GM18868 (cell line): ENCODE results near the gene RASSF8.

Experiments used
- ATAC-seq: cut with Tn5 transposase; IDR thresholded peaks from one replicate; pipeline ENCODE4 v1.9.1; 2021; ENCODE audit warnings: mild to moderate bottlenecking, moderate library complexity; ENCODE audit not compliant: unreplicated experiment

The RASSF8 gene

GRCh38 chr12:26100666-26101349 is 142.3 kb downstream of the RASSF8 start:
- ATAC-seq = no peak

GRCh38 chr12:26101350-26101734 is 142.9 kb downstream of the RASSF8 start:
- ATAC-seq = no peak

- no peak for ATAC-seq
Measured at GRCh38 chr12:26101763-26102162, 143.3 kb downstream of the RASSF8 start.

DNA sequence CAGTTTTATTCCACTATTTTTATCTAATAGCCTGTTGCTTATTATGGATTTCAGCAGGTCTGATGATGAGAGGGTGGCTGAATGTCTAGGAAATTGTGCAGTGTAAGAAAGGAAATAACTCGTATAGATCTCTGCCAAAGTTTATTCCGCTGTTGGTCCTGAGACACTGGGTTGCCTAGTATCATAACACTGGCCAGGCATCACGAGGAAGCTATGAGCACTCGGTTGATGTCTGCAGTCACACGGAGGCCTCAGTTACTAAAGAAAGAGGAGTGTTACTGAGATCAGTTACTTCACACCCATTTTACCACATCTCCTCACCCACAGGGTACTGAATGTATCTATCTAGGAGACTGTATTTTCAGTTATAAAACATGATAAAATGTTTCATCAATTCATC is 144.5 kb downstream of the RASSF8 start:
- ATAC-seq = no peak

DNA sequence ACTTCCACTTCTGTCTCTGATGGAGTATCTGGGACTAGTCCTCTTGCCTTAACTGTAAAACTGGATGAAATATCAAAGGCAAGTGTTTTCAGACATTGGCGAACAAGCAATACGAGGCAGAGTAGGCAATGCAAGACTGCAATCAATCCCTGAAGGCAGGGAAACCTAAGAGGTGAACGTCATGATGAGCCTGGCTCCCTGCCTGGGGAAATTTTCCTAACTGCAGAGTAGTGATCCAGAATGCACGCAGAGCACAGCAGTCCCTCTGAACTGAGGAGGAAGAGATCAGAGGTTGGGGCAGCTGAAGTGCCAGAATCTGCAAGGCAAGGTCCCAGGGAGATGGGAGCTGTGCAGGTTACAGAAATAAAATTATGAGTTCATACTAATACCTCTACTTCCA is 147.9 kb downstream of the RASSF8 start:
- no peak for ATAC-seq

DNA sequence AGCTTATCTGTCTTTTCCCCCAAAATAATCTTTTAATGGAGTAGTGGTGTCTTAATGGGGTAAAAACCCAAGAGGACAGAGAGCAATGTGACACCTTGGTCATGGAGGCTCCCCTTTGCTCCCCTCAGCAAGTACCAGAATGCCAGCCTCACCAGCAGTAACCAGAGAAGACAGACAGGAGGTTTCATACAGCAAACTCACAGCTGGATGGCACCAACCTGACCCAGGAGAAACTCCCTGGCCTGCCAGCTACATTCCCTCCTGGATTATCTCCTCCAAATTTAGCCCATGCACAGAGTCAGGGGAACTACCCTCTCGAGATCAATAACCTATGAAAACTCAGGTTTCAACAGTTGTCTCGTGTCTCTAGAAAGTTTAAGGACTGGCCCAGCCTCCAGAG is 150.4 kb downstream of the RASSF8 start:
- ATAC-seq = no peak

DNA sequence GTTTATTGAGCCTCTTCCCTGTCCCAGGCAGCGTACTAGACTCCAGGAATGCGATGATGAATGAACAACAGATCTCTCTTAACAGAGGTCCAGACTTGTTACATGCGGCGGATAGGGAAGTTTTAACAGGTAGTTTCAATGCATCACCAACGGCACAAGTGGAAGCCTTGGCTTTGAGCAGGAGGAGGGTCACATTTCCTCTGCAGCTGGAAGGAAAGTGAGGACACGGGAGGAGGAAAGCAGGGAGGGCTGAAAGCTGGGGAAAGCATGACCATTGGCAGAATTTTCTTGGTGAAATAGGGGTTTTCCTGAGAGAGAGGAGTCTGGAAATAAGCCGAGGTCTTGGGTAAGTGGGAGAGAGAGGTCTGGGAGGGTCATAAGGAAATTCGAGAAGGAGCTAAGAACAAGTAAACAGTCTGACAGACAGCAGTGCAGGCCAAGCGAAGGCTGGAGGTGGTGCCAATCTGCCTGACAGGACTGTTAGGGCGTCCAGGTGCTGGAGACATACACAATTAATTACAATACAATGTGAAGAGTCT is 150.9 kb downstream of the RASSF8 start:
- no peak for ATAC-seq

GRCh38 chr12:26112232-26112631 is 153.8 kb downstream of the RASSF8 start:
- no peak for ATAC-seq

GRCh38 chr12:26112703-26113147 is 154.2 kb downstream of the RASSF8 start:
- ATAC-seq = no peak

DNA sequence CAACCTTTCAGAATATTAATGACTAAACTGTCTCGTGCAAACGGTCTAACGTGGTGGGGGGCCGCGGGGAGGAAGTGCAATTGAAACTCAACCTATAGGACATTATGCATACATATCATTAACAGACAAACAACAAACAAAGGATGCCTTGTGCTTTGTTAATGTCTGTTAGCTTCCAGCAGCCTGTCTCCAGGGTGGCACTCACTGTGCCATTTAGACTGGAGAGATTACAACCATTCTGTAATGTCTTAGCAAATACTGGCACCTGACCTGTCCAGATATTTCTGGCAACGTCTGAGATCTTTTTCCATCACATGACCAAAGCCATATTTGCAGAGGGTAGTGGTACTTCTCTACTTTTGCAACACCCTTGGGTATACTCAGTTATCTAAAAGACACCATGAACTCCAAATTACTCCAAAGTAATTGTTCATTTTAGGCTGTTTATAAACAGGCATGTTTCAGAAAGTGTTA is 154.7 kb downstream of the RASSF8 start:
- no peak for ATAC-seq

DNA sequence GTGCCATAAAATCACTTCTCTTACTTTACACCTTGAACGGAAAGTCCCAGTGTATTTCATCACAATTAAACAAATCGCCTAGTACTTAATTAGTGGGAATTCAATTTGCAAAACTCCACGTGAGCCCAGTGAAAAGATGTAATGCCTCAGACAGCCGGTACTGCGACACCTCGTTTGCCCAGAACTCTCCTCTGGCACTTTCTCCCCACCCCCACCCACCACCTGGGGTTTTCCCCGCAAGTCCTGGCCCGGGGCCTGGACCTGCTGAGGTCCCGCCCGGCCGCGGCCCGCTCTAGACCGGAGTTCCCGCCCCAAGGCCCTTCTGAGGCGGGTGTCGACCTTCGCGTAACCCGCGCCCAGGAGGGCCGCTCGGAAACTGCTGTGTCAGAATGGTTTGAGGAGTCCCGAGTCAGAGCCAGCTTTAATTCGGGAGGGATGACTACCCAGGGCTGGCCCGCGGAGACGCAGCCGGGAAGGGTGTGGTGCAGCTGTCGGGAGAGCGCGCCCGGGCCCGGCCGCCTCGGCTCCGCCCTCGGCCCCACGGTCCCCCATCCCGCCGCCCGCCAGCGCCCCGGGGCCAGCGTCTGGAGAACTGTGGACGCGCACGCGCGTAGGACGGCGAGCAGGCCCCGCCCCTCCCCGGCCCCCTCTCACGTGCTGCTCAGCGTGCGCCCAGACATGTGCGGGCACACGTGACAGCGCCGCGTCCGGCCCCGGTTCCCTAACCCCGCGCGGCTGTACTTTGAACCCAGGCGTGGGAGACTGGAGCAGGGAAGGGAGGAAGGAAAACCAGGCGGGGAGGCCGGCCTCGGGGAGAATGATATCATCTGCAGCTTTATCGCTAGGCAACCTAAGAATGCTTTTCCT is 155.6 kb downstream of the RASSF8 start:
- ATAC-seq = peak; percentile 78

DNA sequence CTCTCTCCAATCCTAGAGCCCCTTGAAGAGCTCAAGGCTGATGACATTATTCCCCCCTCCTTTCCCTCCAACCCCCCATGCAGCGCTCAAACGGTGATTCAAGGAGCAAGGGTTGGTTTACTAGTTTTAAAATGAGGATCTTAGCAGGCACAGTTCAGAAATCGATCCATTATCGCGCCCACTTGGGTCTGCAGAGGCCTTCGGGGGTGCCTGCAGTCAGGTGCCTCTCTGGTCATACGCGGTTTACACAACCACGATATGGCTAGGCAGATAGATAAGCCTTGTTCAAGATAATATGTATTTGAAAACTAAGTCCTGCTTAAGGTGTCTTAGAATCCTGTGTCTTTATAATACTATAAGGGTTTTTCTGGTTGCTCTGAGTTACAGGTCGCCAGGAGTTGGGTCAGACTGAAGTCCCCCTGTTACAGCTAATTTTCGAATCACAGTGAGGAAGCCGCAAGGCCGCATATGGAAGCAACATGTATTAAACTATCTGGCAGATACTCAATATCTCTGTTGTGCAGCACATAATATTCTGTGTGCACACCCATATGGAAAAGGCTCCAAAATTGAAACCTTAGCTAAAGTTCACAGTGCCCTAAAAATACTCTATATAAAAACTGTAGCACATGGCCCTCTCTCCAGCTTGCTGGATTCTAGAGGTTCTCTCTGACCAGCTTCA is 156.4 kb downstream of the RASSF8 start:
- ATAC-seq = no peak

DNA sequence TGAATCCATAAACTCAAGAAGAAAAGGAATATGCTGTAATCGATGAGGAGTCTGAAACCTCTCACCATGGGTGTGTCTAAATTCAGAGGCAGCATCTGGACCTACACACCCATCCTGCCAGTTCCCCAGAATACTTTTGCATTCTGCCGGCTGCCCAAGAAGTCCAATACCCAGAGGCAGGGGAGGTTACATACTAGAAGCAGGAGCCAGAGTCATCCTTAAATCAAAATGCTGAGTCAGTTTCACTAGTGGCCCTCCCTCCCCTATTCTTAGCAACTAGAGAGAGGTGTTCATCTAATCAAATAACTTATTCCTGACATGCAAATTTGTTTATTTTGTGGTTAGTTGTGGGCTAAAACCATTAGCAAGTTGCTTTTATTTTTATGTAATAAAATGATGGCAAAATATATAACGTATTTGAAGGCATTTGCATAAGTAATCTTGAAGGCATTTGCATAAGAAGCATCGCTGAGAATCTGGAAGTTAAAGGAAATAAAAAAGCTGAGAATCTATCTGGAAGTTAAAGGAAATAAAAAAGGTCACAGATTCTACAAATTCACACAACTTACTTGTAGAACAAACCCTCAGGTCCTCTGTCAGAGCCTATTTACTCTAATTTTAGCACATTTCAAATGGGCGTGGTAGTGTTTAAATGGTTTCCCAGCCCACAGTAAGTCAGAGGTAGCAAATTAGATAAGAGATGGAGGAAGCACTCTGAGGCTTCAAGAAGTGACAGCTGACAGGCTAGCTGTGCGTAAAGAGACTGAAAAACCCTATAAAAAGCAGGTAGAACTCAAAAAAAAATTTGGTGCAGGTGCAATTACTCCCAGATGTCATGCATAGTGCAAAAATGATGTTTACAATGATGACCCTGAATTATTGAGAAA is 158.6 kb downstream of the RASSF8 start:
- ATAC-seq = no peak

GRCh38 chr12:26118308-26118707 is 159.8 kb downstream of the RASSF8 start:
- no peak for ATAC-seq

GRCh38 chr12:26119391-26119989 is 161.0 kb downstream of the RASSF8 start:
- ATAC-seq = no peak

DNA sequence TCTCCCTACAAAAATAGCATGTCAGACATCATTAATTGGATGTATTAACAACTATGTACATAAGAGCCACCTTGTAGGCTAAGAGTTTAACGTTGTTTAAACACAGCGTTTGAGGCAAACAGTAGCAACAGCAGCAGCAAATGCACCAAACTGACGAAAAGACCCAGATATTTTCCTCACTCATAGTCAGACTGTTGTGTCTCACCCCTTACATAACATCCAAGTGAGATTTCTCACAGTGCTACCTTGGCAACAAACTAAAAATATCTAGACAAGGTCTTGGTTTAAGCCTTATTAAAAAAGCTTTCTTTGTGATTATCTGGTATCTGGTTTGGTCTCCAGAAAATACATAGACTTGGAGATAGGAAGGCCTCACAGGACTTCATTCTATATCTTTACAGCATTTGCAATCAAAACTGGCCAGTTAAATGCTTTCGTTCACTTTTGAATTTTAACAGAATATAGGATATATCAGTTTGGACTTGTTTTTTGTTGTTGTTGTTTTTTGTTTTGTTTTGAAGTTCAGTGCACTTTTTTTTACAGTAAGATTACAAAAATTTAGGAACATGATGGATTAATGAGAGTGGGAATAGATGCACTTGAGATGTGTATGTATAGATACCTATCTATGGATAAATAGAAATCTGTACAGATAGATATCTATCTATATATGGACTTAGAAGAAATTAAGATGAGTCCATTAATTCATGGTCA is 162.2 kb downstream of the RASSF8 start:
- no peak for ATAC-seq

DNA sequence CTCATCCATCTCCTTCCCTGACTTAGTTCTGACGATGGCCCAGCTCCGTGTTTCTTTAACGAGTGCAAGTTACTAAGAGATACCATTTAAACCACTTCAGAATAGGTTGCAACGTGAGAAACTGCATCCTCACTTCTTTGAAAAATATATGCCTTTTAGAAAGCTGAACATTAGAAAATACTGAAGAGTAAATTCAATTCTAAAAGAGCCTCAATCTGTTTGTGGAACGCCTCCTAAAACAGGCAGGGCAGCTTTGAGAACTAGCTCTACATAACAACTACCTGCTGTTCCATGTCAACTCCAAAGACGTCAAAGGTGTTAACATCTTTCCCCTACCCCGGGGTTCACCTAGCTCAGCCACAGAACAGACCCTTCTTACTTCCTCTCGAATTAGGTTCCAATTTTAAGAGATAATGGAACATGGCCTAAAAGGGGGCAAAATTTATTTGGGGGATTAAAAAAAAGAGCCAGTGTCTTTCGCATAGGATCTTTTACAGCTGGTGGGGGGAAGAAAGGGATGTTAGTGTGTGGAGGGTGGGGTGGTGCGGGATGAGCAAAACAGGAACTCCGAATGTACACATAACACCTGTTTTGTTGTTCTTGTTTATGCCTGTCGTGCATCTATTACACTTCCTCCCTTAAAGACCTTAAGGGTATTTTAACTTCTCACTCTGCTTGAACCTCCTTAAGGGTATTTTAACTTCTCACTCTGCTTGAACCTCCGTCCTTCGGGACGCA is 163.0 kb downstream of the RASSF8 start:
- no peak for ATAC-seq

GRCh38 chr12:26122061-26122680 is 163.7 kb downstream of the RASSF8 start:
- no peak for ATAC-seq
